Measurements from ENCODE around the gene EXOSC7. TPM values are rescaled to one million over a fixed set of nuclear protein-coding genes. Genes with fewer than 3 reads are reported as not detected.

Gene EXOSC7
- total and polyA plus RNA-seq, 4 donors = 15.5 to 27.2 (median 21.7) TPM

- peaks cover 0 to 3% (median 1%) of the 10 kb centered on the region in 4 donors for H3K4me1 ChIP-seq (ENCODE audit: control insufficient read depth in 4 of 4, insufficient read depth in 4 of 4, low read length in 3 of 4)
- no peak overlapping the region for H3K27ac ChIP-seq (ENCODE audit: low read depth in 1 of 2, low read length in 2 of 2)
- TF ChIP-seq ZBTB33 (IDR thresholded peaks at IDR 0.05) (no peak), FOXA2 (IDR thresholded peaks at IDR 0.05) (no peak), YY1 (IDR thresholded peaks at IDR 0.05) (no peak), FOXA1 (IDR thresholded peaks at IDR 0.05) (no peak), REST (IDR thresholded peaks at IDR 0.05) (no peak), EGR1 (IDR thresholded peaks at IDR 0.05; ENCODE audit: low read depth in 2 of 2) (no peak), MAX (IDR thresholded peaks at IDR 0.05) (no peak), GABPA (IDR thresholded peaks at IDR 0.05 in 1 of 2, conservative IDR thresholded peaks at IDR 0.05 in 1 of 2) (no peak), SP1 (IDR thresholded peaks at IDR 0.05) (no peak)
- DNase-seq (ENCODE audit: low spot score) = no peak
- WGBS = 90% methylated on average over 4 of the region's 4 CpGs
- no peak overlapping the region for H3K4me3 ChIP-seq (ENCODE audit: low read depth in 1 of 3, low read length in 3 of 3)
- H3K9ac ChIP-seq (ENCODE audit: low read depth in 1 of 2, low read length in 2 of 2) = no peak overlapping the region
- no peaks in the 10 kb centered on the region for H3K27me3 ChIP-seq (ENCODE audit: control insufficient read depth in 4 of 4, insufficient read depth in 4 of 4, low read length in 3 of 4)
- H3K36me3 ChIP-seq (ENCODE audit: control insufficient read depth in 4 of 4, insufficient read depth in 3 of 4, low read depth in 1 of 4, low read length in 3 of 4) = no peaks in the 10 kb centered on the region
- H3K9me3 ChIP-seq (ENCODE audit: control insufficient read depth in 4 of 4, low read length in 3 of 4) = no peaks in the 10 kb centered on the region
Measured at GRCh38 chr3:45027441-45027840, 51.4 kb downstream of the EXOSC7 start.

- Histone ChIP-seq H3K4me3 (ENCODE audit: low read depth in 1 of 3, low read length in 3 of 3) (no peak overlapping the region), H3K27me3 (ENCODE audit: control insufficient read depth in 4 of 4, insufficient read depth in 4 of 4, low read length in 3 of 4) (no peaks in the 10 kb centered on the region)
Measured at GRCh38 chr3:45029216-45029615, 53.2 kb downstream of the EXOSC7 start.

GRCh38 chr3:45029661-45030060 lies 53.6 kb downstream of the EXOSC7 start:
- H3K4me1 ChIP-seq (ENCODE audit: control insufficient read depth in 4 of 4, insufficient read depth in 4 of 4, low read length in 3 of 4) = peaks cover 0 to 4% (median 1%) of the 10 kb centered on the region in 4 donors
- no peaks in the 10 kb centered on the region for H3K27me3 ChIP-seq (ENCODE audit: control insufficient read depth in 4 of 4, insufficient read depth in 4 of 4, low read length in 3 of 4)
- WGBS = 70% methylated on average over 5 of the region's 5 CpGs
- H3K9me3 ChIP-seq (ENCODE audit: control insufficient read depth in 4 of 4, low read length in 3 of 4) = no peaks in the 10 kb centered on the region
- no peak for DNase-seq (ENCODE audit: low spot score)
- H3K36me3 ChIP-seq (ENCODE audit: control insufficient read depth in 4 of 4, insufficient read depth in 3 of 4, low read depth in 1 of 4, low read length in 3 of 4) = no peaks in the 10 kb centered on the region
- no peak overlapping the region for H3K27ac ChIP-seq (ENCODE audit: low read depth in 1 of 2, low read length in 2 of 2)
- no peak overlapping the region for H3K9ac ChIP-seq (ENCODE audit: low read depth in 1 of 2, low read length in 2 of 2)
- no peak overlapping the region for H3K4me3 ChIP-seq (ENCODE audit: low read depth in 1 of 3, low read length in 3 of 3)
- no peak for TF ChIP-seq JUND (IDR thresholded peaks at IDR 0.05)
- TF ChIP-seq HNF4G (IDR thresholded peaks at IDR 0.05) = no peak
- TF ChIP-seq RXRA (IDR thresholded peaks at IDR 0.05) = no peak
- TF ChIP-seq YY1 (IDR thresholded peaks at IDR 0.05) = no peak
- TF ChIP-seq ZBTB33 (IDR thresholded peaks at IDR 0.05) = no peak
- TF ChIP-seq FOXA1 (IDR thresholded peaks at IDR 0.05) = no peak
- TF ChIP-seq REST (IDR thresholded peaks at IDR 0.05) = no peak
- TF ChIP-seq HNF4A (conservative IDR thresholded peaks at IDR 0.05) = no peak
- TF ChIP-seq SP1 (IDR thresholded peaks at IDR 0.05) = no peak
- no peak for TF ChIP-seq TAF1 (conservative IDR thresholded peaks at IDR 0.05)

More at GRCh38 chr3:45029216-45029615, 53.2 kb downstream of the EXOSC7 start:
- no peaks in the 10 kb centered on the region for H3K9me3 ChIP-seq (ENCODE audit: control insufficient read depth in 4 of 4, low read length in 3 of 4)
- no peak overlapping the region for H3K9ac ChIP-seq (ENCODE audit: low read depth in 1 of 2, low read length in 2 of 2)
- TF ChIP-seq ATF3 (IDR thresholded peaks at IDR 0.05) = no peak
- TF ChIP-seq FOXA1 (IDR thresholded peaks at IDR 0.05) = no peak
- TF ChIP-seq HNF4G (IDR thresholded peaks at IDR 0.05) = no peak
- TF ChIP-seq TAF1 (conservative IDR thresholded peaks at IDR 0.05) = no peak
- no peak for DNase-seq (ENCODE audit: low spot score)
- no peak overlapping the region for H3K27ac ChIP-seq (ENCODE audit: low read depth in 1 of 2, low read length in 2 of 2)
- WGBS = 88% methylated on average over 2 of the region's 2 CpGs
- no peaks in the 10 kb centered on the region for H3K36me3 ChIP-seq (ENCODE audit: control insufficient read depth in 4 of 4, insufficient read depth in 3 of 4, low read depth in 1 of 4, low read length in 3 of 4)
- H3K4me1 ChIP-seq (ENCODE audit: control insufficient read depth in 4 of 4, insufficient read depth in 4 of 4, low read length in 3 of 4) = peaks cover 0 to 3% (median 1%) of the 10 kb centered on the region in 4 donors

All from liver (tissue), 9 donors.